Endothelial cell (in vitro differentiated cells): ENCODE results near the gene ATP23. TPM values are rescaled to one million over a fixed set of nuclear protein-coding genes. Genes with fewer than 3 reads are reported as not detected.

Experiments used
- DNase-seq: peaks from one replicate; pipeline ENCODE4 v3.0.0; 2021; ENCODE audit warnings: low spot score
- H3K27ac Mint-ChIP-seq: one replicate; pipeline ENCODE4 v1.8.0; 2021; ENCODE audit warnings: mixed read lengths, inconsistent platforms; ENCODE audit not compliant: unreplicated experiment
- H3K27me3 Mint-ChIP-seq: one replicate; pipeline ENCODE4 v1.8.0; 2021; ENCODE audit warnings: mild to moderate bottlenecking, moderate library complexity, mixed read lengths, inconsistent platforms; ENCODE audit not compliant: unreplicated experiment
- H3K36me3 Mint-ChIP-seq: one replicate; pipeline ENCODE4 v1.8.0; 2021; ENCODE audit warnings: mild to moderate bottlenecking, low read depth, mixed read lengths, inconsistent platforms; ENCODE audit not compliant: unreplicated experiment
- H3K4me1 Mint-ChIP-seq: one replicate; pipeline ENCODE4 v1.8.0; 2021; ENCODE audit warnings: mild to moderate bottlenecking, mixed read lengths, inconsistent platforms; ENCODE audit not compliant: unreplicated experiment
- H3K4me3 Mint-ChIP-seq: one replicate; pipeline ENCODE4 v1.8.0; 2021; ENCODE audit warnings: mild to moderate bottlenecking, mixed read lengths, inconsistent platforms; ENCODE audit not compliant: unreplicated experiment
- H3K9me3 Mint-ChIP-seq: one replicate; pipeline ENCODE4 v1.8.0; 2021; ENCODE audit warnings: mixed read lengths, inconsistent platforms; ENCODE audit not compliant: unreplicated experiment
- total RNA-seq: library from RNA; stranded (reverse); fragmentation: NEBNext Ultra II Directional; extraction: Animal tissue kit (Norgen Biotek cat#: 25700); gene quantifications from one replicate; pipeline ENCODE4 v1.2.1, GENCODE V29; 2021; ENCODE audit not compliant: unreplicated experiment
- TF ChIP-seq, protein P1 (sequence below): fragments of 200-600 bp; sonication (generic); IDR thresholded peaks from one replicate; pipeline ENCODE4 v1.5.0; 2021; ENCODE audit warnings: antibody characterized with exemption; ENCODE audit not compliant: unreplicated experiment

ATP23 gene
- total RNA-seq, 1 donor from 2014 or later: 3.1 TPM

DNA sequence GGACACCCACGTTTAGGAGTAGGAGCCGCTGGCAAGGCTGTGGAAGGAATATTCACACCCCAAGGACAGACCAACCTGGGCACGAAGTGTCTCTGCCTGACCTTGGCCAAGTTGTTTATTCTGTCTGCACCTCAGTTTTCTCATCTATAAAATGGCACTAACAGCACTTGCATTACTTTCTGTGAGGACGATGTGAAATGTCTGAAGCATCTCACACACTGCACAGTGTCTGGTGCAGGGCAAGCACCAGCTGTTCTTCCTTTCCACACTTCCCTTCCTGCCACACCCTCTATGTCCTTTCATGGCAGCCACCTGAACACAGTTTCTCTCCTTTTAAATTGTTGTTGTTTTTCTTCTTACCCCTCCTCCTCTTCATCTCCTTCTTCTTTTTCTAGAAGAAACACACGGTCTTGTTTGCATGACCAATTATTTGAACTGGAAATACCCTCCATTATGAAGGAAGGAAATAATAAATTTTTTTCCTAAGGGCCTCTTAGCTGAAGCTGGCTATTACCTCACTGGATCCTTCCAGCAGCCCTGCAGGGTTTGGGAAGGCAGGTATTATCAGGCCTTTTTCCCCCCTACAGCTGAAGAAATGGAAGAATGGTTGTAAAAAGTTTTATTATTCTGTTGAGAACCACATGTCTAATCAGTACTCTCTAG is 42.9 kb upstream of the ATP23 start:
- H3K27me3 Mint-ChIP-seq: peaks cover 4% of the 10 kb centered on the region
- peak overlapping the region; percentile 26 for H3K4me3 Mint-ChIP-seq
- DNase-seq: no peak
- TF ChIP-seq, protein P1, sequence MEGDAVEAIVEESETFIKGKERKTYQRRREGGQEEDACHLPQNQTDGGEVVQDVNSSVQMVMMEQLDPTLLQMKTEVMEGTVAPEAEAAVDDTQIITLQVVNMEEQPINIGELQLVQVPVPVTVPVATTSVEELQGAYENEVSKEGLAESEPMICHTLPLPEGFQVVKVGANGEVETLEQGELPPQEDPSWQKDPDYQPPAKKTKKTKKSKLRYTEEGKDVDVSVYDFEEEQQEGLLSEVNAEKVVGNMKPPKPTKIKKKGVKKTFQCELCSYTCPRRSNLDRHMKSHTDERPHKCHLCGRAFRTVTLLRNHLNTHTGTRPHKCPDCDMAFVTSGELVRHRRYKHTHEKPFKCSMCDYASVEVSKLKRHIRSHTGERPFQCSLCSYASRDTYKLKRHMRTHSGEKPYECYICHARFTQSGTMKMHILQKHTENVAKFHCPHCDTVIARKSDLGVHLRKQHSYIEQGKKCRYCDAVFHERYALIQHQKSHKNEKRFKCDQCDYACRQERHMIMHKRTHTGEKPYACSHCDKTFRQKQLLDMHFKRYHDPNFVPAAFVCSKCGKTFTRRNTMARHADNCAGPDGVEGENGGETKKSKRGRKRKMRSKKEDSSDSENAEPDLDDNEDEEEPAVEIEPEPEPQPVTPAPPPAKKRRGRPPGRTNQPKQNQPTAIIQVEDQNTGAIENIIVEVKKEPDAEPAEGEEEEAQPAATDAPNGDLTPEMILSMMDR: no peak
- H3K9me3 Mint-ChIP-seq: no peaks in the 10 kb centered on the region
- no peak overlapping the region for H3K27ac Mint-ChIP-seq
- H3K4me1 Mint-ChIP-seq: peaks cover 42% of the 10 kb centered on the region
- peaks cover 3% of the 10 kb centered on the region for H3K36me3 Mint-ChIP-seq

DNA sequence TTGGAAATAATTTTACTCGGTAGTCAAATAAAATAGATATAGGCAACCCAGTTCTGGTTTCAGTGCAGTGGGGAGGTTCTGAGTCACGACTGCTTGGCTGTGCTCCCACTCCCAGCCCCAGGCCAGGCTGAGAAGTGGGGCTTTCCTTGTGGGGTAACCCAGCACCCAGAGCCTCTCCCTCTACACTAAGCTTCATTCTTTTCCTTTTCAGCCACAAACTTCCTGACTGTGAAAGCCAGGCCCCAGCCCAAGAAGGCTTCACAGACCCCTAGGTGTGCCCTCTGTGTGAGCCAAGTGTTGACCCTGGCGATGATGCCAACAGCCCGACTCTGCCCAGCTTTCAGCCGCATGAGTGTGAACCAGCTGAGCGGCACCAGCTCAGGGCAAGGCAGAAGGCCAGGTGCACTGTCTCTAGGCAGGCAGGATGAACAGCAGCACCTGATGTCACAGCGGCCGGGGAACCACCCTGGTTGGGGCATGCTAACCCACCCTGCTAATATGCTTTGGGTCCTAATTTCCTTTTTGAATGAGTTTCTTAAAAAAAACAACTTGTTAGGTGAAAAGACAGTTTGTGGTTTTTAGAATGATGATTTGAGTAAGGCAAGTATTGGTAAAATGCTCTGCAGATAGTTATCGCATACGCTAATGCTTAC is 42.2 kb upstream of the ATP23 start:
- H3K9me3 Mint-ChIP-seq: no peaks in the 10 kb centered on the region
- TF ChIP-seq, protein P1: no peak
- H3K27ac Mint-ChIP-seq: no peak overlapping the region
- peaks cover 3% of the 10 kb centered on the region for H3K36me3 Mint-ChIP-seq
- no peak overlapping the region for H3K4me3 Mint-ChIP-seq
- peaks cover 36% of the 10 kb centered on the region for H3K4me1 Mint-ChIP-seq
- H3K27me3 Mint-ChIP-seq: peaks cover 4% of the 10 kb centered on the region
- DNase-seq: no peak

DNA sequence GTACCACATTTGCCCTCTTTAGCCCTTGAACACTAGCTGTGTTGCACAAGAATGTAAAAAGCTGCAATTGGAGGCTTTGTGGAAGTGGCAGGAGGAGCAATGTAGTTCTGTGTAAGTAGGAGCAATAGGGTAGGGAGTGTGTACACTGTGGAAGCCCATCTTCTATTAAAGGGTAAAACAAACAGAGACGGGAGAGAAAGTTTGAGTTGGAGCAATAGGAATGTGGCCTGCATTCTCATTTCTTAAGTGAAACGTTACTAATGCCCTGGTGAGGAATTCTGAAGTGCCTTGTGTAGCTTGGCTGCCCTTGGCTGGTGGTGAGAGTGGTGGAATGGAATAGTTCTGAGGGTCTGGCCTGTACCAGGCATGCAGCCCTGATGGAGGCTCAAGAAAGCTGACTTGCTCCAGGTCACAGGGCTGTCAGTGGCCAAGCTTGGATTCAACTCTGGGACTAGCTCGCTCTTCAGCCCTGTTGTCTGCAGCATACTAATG is 38.8 kb upstream of the ATP23 start:
- peaks cover 5% of the 10 kb centered on the region for H3K27me3 Mint-ChIP-seq
- peaks cover 3% of the 10 kb centered on the region for H3K36me3 Mint-ChIP-seq
- H3K9me3 Mint-ChIP-seq: no peaks in the 10 kb centered on the region
- no peak for DNase-seq
- peaks cover 19% of the 10 kb centered on the region for H3K4me1 Mint-ChIP-seq
- no peak overlapping the region for H3K4me3 Mint-ChIP-seq
- TF ChIP-seq, protein P1: no peak
- no peak overlapping the region for H3K27ac Mint-ChIP-seq

DNA sequence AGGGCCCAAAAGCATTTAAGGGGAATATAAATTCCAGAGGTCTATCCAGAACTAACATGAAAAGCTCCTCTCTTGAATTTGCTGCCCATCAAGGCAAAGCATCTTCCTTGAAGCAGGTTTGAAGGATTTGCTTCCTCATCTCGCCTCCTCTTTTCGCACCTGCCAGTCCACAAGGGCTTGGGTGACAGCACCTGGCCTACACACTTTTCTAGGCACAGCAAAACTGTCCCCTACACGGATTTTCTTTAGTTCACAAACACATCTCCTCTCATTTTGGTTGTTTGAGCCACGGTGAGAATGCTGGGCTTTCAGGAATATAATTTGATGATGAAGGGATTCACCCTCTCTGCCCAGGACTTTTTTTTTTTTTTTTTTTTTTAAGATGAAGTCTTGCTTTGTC is 36.9 kb upstream of the ATP23 start:
- no peak overlapping the region for H3K27ac Mint-ChIP-seq
- H3K4me3 Mint-ChIP-seq: no peak overlapping the region
- no peaks in the 10 kb centered on the region for H3K36me3 Mint-ChIP-seq
- no peak for DNase-seq
- TF ChIP-seq, protein P1: no peak
- H3K27me3 Mint-ChIP-seq: peaks cover 8% of the 10 kb centered on the region
- H3K4me1 Mint-ChIP-seq: peaks cover 7% of the 10 kb centered on the region
- H3K9me3 Mint-ChIP-seq: no peaks in the 10 kb centered on the region
